GM18517 (cell line): ENCODE measurements around the gene KRTAP5-3.
"Not testable (repeated sequence)": the region's sequence is repeated elsewhere in the genome, so short reads cannot be mapped to it uniquely, and the experiment has no call there.

Source experiments
- ATAC-seq: cut with Tn5 transposase; IDR thresholded peaks from one replicate; pipeline ENCODE4 v1.9.1; 2021; ENCODE audit warnings: mild to moderate bottlenecking, moderate library complexity; ENCODE audit not compliant: unreplicated experiment

KRTAP5-3 gene

GRCh38 chr11:1608363-1608762, at the start of gene KRTAP5-3:
Gene KRTAP5-3 (minus strand): TSS chr11:1608463. CDS start chr11:1608385, 78 bp downstream.
- ATAC-seq, result no peak

- no peak for ATAC-seq
Observed at GRCh38 chr11:1656670-1657069, 48.4 kb upstream of the KRTAP5-3 start.

- ATAC-seq, result no peak
Observed at GRCh38 chr11:1656061-1656441, 47.8 kb upstream of the KRTAP5-3 start.

GRCh38 chr11:1655168-1656060, 47.2 kb upstream of the KRTAP5-3 start:
- ATAC-seq, result no peak

- ATAC-seq, result no peak
Observed at GRCh38 chr11:1654388-1655167, 46.3 kb upstream of the KRTAP5-3 start.

GRCh38 chr11:1653541-1654387, 45.5 kb upstream of the KRTAP5-3 start:
- no peak for ATAC-seq

GRCh38 chr11:1652771-1653540, 44.7 kb upstream of the KRTAP5-3 start:
- no peak for ATAC-seq

- no peak for ATAC-seq
Observed at GRCh38 chr11:1652442-1652770, 44.1 kb upstream of the KRTAP5-3 start.

GRCh38 chr11:1652026-1652425, 43.8 kb upstream of the KRTAP5-3 start:
- ATAC-seq, result no peak

- no peak for ATAC-seq
Observed at GRCh38 chr11:1651411-1651980, 43.2 kb upstream of the KRTAP5-3 start.

GRCh38 chr11:1650918-1651262, 42.6 kb upstream of the KRTAP5-3 start:
- no peak for ATAC-seq

GRCh38 chr11:1650034-1650917, 42.0 kb upstream of the KRTAP5-3 start:
- ATAC-seq, result no peak

GRCh38 chr11:1648653-1649420, 40.6 kb upstream of the KRTAP5-3 start:
- ATAC-seq, result no peak

- no peak for ATAC-seq
Observed at GRCh38 chr11:1647901-1648652, 39.8 kb upstream of the KRTAP5-3 start.

GRCh38 chr11:1646540-1646939, 38.3 kb upstream of the KRTAP5-3 start:
- not testable (repeated sequence) for ATAC-seq

GRCh38 chr11:1645357-1645821, 37.1 kb upstream of the KRTAP5-3 start:
- ATAC-seq, result no peak

- ATAC-seq, result no peak
Observed at GRCh38 chr11:1644601-1645356, 36.5 kb upstream of the KRTAP5-3 start.
